Activated CD8-positive, alpha-beta memory T cell treated with anti-CD3 and anti-CD28 coated beads for 1 hour (primary cell): ENCODE measurements around the gene SCRN3.
"Not testable (repeated sequence)": the region's sequence is repeated elsewhere in the genome, so short reads cannot be mapped to it uniquely, and the experiment has no call there.

Experiments used
- DNase-seq, 2 donors: peaks; one replicate each; pipeline ENCODE4 v3.0.0-alpha.2; 2020; ENCODE audit warnings: low read depth in 1 of 2; ENCODE audit errors: extremely low read depth in 1 of 2

SCRN3 gene, protein sequence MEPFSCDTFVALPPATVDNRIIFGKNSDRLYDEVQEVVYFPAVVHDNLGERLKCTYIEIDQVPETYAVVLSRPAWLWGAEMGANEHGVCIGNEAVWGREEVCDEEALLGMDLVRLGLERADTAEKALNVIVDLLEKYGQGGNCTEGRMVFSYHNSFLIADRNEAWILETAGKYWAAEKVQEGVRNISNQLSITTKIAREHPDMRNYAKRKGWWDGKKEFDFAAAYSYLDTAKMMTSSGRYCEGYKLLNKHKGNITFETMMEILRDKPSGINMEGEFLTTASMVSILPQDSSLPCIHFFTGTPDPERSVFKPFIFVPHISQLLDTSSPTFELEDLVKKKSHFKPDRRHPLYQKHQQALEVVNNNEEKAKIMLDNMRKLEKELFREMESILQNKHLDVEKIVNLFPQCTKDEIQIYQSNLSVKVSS

GRCh38 chr2:174395284-174395968 is at the start of gene SCRN3:
Gene SCRN3, plus strand, starts transcription at chr2:174395730. Its CDS starts 2,554 bp downstream, at chr2:174398284.
- DNase-seq: peak; percentile 43 to 55

- no peak for DNase-seq
Observed at GRCh38 chr2:174350018-174350417, 45.5 kb upstream of the SCRN3 start.

DNA sequence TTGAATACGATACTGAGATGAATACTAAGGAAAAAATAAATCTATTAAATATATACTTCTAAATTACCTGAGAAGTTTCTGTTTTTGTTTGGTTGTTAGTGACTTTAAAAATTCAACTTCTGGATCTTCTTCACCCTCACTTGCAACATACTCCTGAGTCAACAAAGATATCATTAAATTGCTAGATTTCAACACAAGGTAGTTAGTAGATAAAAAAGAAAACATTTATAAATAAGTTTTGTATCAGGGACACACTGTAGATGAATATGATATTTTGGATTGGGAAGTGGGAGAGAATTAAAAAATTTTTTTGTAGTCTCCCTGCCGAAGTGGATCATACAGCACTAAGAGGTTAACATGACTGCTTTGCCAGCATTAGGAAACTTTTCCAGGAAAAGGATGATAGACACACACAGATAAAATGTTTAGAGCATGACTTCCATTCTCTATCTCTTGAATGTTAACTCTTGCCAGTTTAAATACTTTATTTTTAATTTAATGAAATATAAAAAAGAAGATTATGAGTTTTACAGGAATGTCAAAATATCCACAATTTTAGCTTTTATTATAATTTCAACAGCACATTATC is 44.8 kb upstream of the SCRN3 start:
- DNase-seq: no peak

- no peak for DNase-seq
Observed at GRCh38 chr2:174353004-174353403, 42.5 kb upstream of the SCRN3 start.

DNA sequence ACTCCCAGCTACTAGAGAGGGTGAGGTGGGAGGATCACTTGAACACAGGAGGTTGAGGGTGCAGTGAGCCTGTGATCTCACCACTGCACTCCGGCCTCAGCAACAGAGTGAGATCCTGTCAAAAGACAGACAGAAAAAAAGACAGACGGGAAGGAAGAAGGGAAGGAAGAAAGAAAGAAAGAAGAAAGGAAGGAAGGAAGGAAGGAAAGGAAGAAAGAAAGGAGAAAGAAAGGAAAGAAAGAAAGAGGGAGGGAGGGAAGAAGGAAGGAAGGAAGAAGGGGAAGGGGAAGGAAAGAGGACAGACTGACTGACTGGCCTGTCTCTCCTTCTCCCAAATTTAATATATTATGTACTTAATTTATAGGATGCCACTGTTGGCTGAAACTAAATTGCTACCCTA is 39.2 kb upstream of the SCRN3 start:
- no peak for DNase-seq

GRCh38 chr2:174359663-174360062 is 35.9 kb upstream of the SCRN3 start:
- not testable (repeated sequence) for DNase-seq

GRCh38 chr2:174362949-174363348 is 32.6 kb upstream of the SCRN3 start:
- DNase-seq: no peak

DNA sequence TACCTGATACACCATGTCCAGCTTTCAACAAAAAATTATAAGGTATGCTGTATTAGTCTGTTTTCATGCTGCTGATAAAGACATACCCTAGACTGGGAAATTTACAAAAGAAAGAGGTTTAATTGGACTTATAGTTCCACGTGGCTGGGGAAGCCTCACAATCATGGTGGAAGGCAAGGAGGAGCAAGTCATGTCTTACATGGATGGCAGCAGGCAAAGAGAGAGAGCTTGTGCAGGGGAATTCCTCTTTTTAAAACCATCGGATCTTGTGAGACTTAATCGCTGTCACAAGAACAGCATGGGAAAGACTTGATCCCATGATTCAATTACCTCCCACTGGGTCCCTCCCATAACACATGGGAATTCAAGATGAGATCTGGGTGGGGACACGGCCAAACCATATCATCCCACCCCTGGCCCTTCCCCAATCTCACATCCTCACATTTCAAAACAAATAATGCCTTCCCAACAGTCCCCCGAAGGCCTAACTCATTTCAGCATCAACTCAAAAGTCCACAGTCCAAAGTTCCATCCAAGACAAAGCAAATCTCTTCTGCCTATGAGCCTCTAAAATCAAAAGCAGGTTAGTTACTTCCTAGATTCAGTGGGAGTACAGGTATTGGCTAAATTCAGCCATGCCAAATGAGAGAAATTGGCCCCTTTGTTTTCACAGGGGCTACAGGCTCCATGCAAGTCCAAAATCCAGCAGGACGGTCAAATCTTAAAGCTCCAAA is 31.9 kb upstream of the SCRN3 start:
- not testable (repeated sequence) for DNase-seq

DNA sequence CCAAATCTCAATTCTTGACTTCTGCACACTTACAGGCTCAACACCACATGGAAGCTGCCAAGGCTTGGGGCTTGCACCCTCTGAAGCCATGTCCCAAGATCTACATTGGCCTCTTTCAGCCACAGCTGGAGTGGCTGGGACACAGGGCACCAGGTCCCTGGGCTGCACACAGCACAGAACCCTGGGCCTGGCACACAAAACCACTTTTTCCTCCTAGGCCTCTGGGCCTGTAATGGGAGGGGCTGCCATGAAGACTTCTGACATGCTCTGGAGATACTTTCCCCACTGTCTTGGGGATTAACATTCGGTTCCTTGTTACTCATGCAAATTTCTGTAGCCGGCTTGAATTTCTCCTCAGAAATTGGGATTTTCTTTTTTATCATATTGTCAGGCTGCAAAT is 30.9 kb upstream of the SCRN3 start:
- no peak for DNase-seq

GRCh38 chr2:174365571-174365970 is 30.0 kb upstream of the SCRN3 start:
- DNase-seq: no peak

DNA sequence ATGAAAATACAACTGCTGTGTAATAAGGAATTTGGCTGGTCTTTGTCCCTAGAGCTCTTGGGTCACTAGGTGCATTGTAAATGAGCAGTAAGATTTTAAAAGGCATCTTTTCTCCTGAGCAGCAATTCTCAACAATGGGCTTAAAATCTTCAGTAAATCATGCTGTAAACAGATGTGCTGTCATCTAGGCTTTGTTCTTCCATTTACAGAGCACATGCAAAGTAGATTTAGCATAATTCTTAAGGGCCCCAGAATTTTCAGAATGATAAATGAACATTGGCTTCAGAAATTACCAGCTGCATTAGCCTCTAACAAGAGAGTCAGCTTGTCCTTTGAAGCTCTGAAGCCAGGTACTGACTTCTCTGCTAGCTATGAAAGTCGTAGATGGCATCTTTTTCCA is 26.8 kb upstream of the SCRN3 start:
- DNase-seq: no peak

DNA sequence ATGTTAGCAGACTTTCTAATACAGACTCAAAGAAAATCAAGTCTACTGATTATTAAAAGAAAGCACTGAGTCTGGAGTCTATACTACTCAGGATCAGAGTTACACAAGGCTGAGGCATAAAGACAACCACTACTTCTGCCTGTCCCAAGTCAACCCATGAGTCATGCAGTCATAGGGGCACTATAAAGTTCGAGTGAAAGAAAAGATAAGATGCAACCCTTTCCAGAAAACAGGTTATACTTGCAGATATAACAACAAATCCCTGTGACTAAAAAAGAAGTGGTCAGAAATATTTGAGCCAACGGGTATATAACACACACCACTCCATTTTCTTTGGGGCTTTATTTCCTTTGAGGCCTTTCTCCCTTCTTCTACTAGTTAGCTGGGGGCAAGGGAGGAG is 18.6 kb upstream of the SCRN3 start:
- no peak for DNase-seq

- DNase-seq: no peak
Observed at GRCh38 chr2:174383796-174384195, 11.7 kb upstream of the SCRN3 start.

GRCh38 chr2:174385201-174385600 is 10.3 kb upstream of the SCRN3 start:
- no peak for DNase-seq

- not testable (repeated sequence) for DNase-seq
Observed at GRCh38 chr2:174388706-174389105, 6.8 kb upstream of the SCRN3 start.

DNA sequence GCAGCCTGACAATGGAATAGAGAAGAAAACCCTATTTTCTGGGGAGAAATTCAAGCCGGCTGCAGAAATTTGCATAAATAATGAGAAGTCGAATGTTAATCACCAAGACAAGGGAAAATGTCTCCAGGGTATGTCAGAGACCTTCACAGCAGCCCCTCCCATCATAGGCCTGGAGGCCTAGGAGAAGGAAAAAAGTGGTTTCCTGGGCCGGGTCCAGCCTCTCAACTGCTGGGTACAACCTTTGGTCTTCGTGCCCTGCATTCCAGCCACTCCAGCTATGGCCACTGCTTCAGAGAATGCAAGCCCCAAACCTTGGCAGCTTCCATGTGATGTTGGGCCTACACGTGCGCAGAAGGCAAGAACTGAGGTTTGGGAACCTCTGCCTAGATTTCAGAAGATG is 6.0 kb upstream of the SCRN3 start:
- no peak for DNase-seq

GRCh38 chr2:174390303-174390702 is 5.2 kb upstream of the SCRN3 start:
- not testable (repeated sequence) for DNase-seq

GRCh38 chr2:174392706-174393105 is 2.8 kb upstream of the SCRN3 start:
- no peak for DNase-seq

- no peak for DNase-seq
Observed at GRCh38 chr2:174395969-174396630, 570 bp downstream of the SCRN3 start.

GRCh38 chr2:174397773-174398172 is 2.2 kb downstream of the SCRN3 start:
- DNase-seq: no peak

DNA sequence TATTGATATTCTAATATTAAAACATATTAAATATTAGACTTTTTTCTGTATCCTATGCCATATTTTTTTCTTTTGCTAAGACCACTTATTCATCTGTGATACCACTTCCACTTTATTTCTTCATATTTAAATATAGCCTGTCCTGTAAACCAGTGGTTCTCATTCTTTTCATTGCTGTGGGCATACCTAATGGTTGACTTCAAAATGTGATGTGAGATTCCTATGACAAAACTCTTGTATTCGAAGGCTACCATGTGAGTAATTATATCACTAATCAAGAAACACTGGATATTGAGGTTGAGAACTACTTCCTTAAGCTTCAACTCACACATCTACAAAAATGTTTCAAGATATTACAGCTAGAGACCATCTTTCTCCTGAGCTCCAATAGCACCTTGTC is 3.6 kb downstream of the SCRN3 start:
- DNase-seq: no peak
